HEK293T (cell line): ENCODE results near the gene CTNNBIP1.

Source experiments
- CTCF ChIA-PET: fragments of 350-600 bp; formaldehyde crosslinking; extraction: SDS; loops from one replicate; lab custom pipeline; 2021; ENCODE audit warnings: antibody characterized with exemption, inconsistent platforms; lab: Yijun Ruan, JAX
- POLR2A ChIA-PET: fragments of 350-600 bp; formaldehyde crosslinking; extraction: SDS; loops from one replicate; lab custom pipeline; 2020; ENCODE audit warnings: antibody characterized with exemption, inconsistent platforms; lab: Yijun Ruan, JAX
- DNase-seq: peaks from one replicate; pipeline ENCODE4 v3.0.0; 2012; ENCODE audit warnings: mixed read lengths; ENCODE audit errors: extremely low spot score
- ARNT ChIP-seq: fragments of 450-650 bp; IDR thresholded peaks from 2 replicates; pipeline ENCODE4 v1.6.1; 2017; ENCODE audit warnings: mild to moderate bottlenecking
- BHLHE40 ChIP-seq: fragments of 450-650 bp; IDR thresholded peaks from 2 replicates; pipeline ENCODE4 v1.6.1; 2016; ENCODE audit warnings: mild to moderate bottlenecking, moderate library complexity, borderline replicate concordance
- CTBP1 ChIP-seq: fragments of 450-650 bp; IDR thresholded peaks from 2 replicates; pipeline ENCODE4 v1.6.1; 2016; ENCODE audit warnings: borderline replicate concordance
- ELF4 ChIP-seq: fragments of 450-650 bp; IDR thresholded peaks from 2 replicates; pipeline ENCODE4 v1.6.1; 2017; ENCODE audit warnings: antibody characterized with exemption
- FOXA1 ChIP-seq: fragments of 450-650 bp; IDR thresholded peaks from 2 replicates; pipeline ENCODE4 v1.6.1; 2016; ENCODE audit warnings: mild to moderate bottlenecking
- FOXK2 ChIP-seq: fragments of 450-650 bp; IDR thresholded peaks from 2 replicates; pipeline ENCODE4 v1.6.1; 2016; ENCODE audit warnings: mild to moderate bottlenecking
- FOXM1 ChIP-seq: fragments of 450-650 bp; IDR thresholded peaks from 2 replicates; pipeline ENCODE4 v1.6.1; 2017; ENCODE audit warnings: mild to moderate bottlenecking, borderline replicate concordance
- HDGF ChIP-seq: fragments of 450-650 bp; IDR thresholded peaks from 2 replicates; pipeline ENCODE4 v1.6.1; 2017; ENCODE audit warnings: antibody characterized with exemption, borderline replicate concordance
- L3MBTL2 ChIP-seq: fragments of 450-650 bp; conservative IDR thresholded peaks from 2 replicates; pipeline ENCODE4 v1.6.1; 2016; ENCODE audit warnings: mild to moderate bottlenecking
- LEF1 ChIP-seq: fragments of 450-650 bp; IDR thresholded peaks from 2 replicates; pipeline ENCODE4 v1.6.1; 2017; ENCODE audit warnings: mild to moderate bottlenecking, borderline replicate concordance
- NFRKB ChIP-seq: fragments of 450-650 bp; IDR thresholded peaks from 2 replicates; pipeline ENCODE4 v1.6.1; 2016; ENCODE audit warnings: mild to moderate bottlenecking, moderate library complexity
- PKNOX1 ChIP-seq: fragments of 450-650 bp; IDR thresholded peaks from 2 replicates; pipeline ENCODE4 v1.6.1; 2016
- SP1 ChIP-seq: fragments of 450-650 bp; IDR thresholded peaks from 2 replicates; pipeline ENCODE4 v1.6.1; 2017
- SUZ12 ChIP-seq: fragments of 450-650 bp; IDR thresholded peaks from 2 replicates; pipeline ENCODE4 v1.6.1; 2016; ENCODE audit warnings: mild to moderate bottlenecking
- TARDBP ChIP-seq: fragments of 450-650 bp; IDR thresholded peaks from 2 replicates; pipeline ENCODE4 v1.6.1; 2016
- ZNF384 ChIP-seq: fragments of 450-650 bp; IDR thresholded peaks from 2 replicates; pipeline ENCODE4 v1.6.1; 2016

CTNNBIP1 gene

GRCh38 chr1:9890224-9890731 is 19.8 kb downstream of the CTNNBIP1 start:
- DNase-seq, result no peak
- CTCF ChIA-PET, result interaction anchor here (0.6 to 0.7 kb wide), 3 partner anchors 28 to 319 kb away, joined by 3 to 4 read pairs (median 3); no protein-coding TSS in a partner anchor
- POLR2A ChIA-PET, result interaction anchor here (0.6 kb wide), 1 partner anchor 13 kb away, joined by 3 read pairs; no protein-coding TSS in a partner anchor
- TF ChIP-seq NFRKB, result no peak
- TF ChIP-seq LEF1, result no peak
- TF ChIP-seq FOXK2, result no peak
- TF ChIP-seq SP1, result no peak
- TF ChIP-seq ELF4, result no peak
- no peak for TF ChIP-seq FOXA1
- no peak for TF ChIP-seq TARDBP
- TF ChIP-seq ARNT, result no peak
- TF ChIP-seq HDGF, result no peak
- no peak for TF ChIP-seq FOXM1
- TF ChIP-seq L3MBTL2, result no peak
- TF ChIP-seq PKNOX1, result no peak
- TF ChIP-seq BHLHE40, result no peak
- TF ChIP-seq SUZ12, result no peak
- no peak for TF ChIP-seq CTBP1
- TF ChIP-seq ZNF384, result no peak

GRCh38 chr1:9889411-9889810 is 20.7 kb downstream of the CTNNBIP1 start:
- POLR2A ChIA-PET, result interaction anchor here (1.6 kb wide), 1 partner anchor 21 kb away, joined by 4 read pairs; the partner anchor contains the start of gene CTNNBIP1
- DNase-seq, result no peak
- CTCF ChIA-PET, result interaction anchor here (0.7 kb wide), 1 partner anchor 320 kb away, joined by 4 read pairs; no protein-coding TSS in a partner anchor
- TF ChIP-seq LEF1 (no peak), NFRKB (no peak), ELF4 (no peak), FOXK2 (no peak), FOXA1 (no peak), TARDBP (no peak), SP1 (no peak), CTBP1 (no peak), PKNOX1 (no peak), ARNT (no peak), SUZ12 (no peak), L3MBTL2 (no peak), FOXM1 (no peak), HDGF (no peak)

- ChIA-PET CTCF (no interaction called here), POLR2A (interaction anchor here (1.6 kb wide), 1 partner anchor 22 kb away, joined by 4 read pairs; the partner anchor contains the start of gene CTNNBIP1)
- no peak for DNase-seq
- TF ChIP-seq FOXK2, result no peak
- TF ChIP-seq LEF1, result no peak
- TF ChIP-seq ELF4, result no peak
- no peak for TF ChIP-seq PKNOX1
- no peak for TF ChIP-seq HDGF
- no peak for TF ChIP-seq SP1
Measured at GRCh38 chr1:9888886-9889285, 21.2 kb downstream of the CTNNBIP1 start.

- CTCF ChIA-PET, result no interaction called here
- TF ChIP-seq SP1 (no peak), TARDBP (no peak), BHLHE40 (no peak), NFRKB (no peak), SUZ12 (no peak), ZNF384 (no peak), HDGF (no peak)
- POLR2A ChIA-PET, result no interaction called here
- DNase-seq, result no peak
Measured at GRCh38 chr1:9887070-9887469, 23.0 kb downstream of the CTNNBIP1 start.

GRCh38 chr1:9886092-9886742 is 23.9 kb downstream of the CTNNBIP1 start:
- POLR2A ChIA-PET, result no interaction called here
- TF ChIP-seq HDGF (no peak), FOXA1 (no peak), CTBP1 (no peak), ARNT (no peak), PKNOX1 (no peak), BHLHE40 (no peak)
- CTCF ChIA-PET, result interaction anchor here (0.8 to 1.3 kb wide), 2 partner anchors 11 to 36 kb away, joined by 3 read pairs; no protein-coding TSS in a partner anchor
- no peak for DNase-seq
